Erythroblast (primary cell): ENCODE data around the gene WAC.

Source experiments
- GATA1 ChIP-seq: IDR thresholded peaks from 2 replicates; pipeline ENCODE4 v1.6.1; 2011; ENCODE audit warnings: low read depth, mild to moderate bottlenecking, control low read depth, low read length, moderate library complexity
- POLR2A ChIP-seq: IDR thresholded peaks from 2 replicates; pipeline ENCODE4 v1.6.1; 2011; ENCODE audit warnings: mild to moderate bottlenecking, low read length

DNA sequence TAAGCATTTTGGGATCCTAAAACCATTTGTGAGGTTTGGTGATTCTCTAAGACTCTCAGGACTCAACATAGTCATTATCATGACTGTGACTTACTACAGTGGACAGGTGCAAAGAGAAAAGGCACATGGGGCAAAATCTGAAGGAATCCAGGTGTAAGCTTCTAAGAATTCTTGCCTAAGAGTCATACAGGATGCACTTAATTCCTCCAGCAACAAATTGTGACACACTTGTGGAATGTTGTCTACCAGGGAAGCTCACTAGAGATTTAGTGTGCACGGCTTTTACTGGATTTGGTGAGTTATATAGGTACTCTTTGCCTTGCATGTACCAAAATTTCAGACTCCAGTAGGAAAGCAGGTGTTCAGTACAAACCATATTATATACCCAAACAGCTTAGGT, 47.9 kb downstream of the WAC start:
- TF ChIP-seq POLR2A: no peak
- no peak for TF ChIP-seq GATA1
